HepG2 (cell line): Measurements from ENCODE around the gene HSPA1A. TPM values are rescaled to one million over a fixed set of nuclear protein-coding genes. Genes with fewer than 3 reads are reported as not detected.

Experiments used
- ARNT2 ChIP-seq: sonication (generic); formaldehyde crosslinking; IDR thresholded peaks from 2 replicates; pipeline ENCODE4 v1.8.0; 2022; ENCODE audit warnings: mild to moderate bottlenecking, low read depth, missing genetic modification reagents, moderate library complexity
- CAMTA2 ChIP-seq: sonication (generic); formaldehyde crosslinking; IDR thresholded peaks from 2 replicates; pipeline ENCODE4 v1.4.0; 2020; ENCODE audit warnings: mild to moderate bottlenecking, missing genetic modification reagents, borderline replicate concordance
- FIP1L1 ChIP-seq: fragments of 200-400 bp; formaldehyde crosslinking; IDR thresholded peaks from 2 replicates; pipeline ENCODE4 v1.6.1; 2018; ENCODE audit warnings: low read depth, mild to moderate bottlenecking, low read length, moderate library complexity, borderline replicate concordance; ENCODE audit not compliant: insufficient read depth
- GPN1 ChIP-seq: sonication (generic); formaldehyde crosslinking; IDR thresholded peaks from 2 replicates; pipeline ENCODE4 v1.5.1; 2020; ENCODE audit warnings: missing genetic modification reagents, borderline replicate concordance
- GTF3A ChIP-seq: sonication (generic); formaldehyde crosslinking; conservative IDR thresholded peaks from 2 replicates; pipeline ENCODE4 v1.4.0; 2020; ENCODE audit warnings: mild to moderate bottlenecking, missing genetic modification reagents
- HES4 ChIP-seq: sonication (generic); formaldehyde crosslinking; IDR thresholded peaks from 2 replicates; pipeline ENCODE4 v1.9.0; 2021; ENCODE audit warnings: mild to moderate bottlenecking, missing genetic modification reagents, borderline replicate concordance
- HMGXB4 ChIP-seq, 2 experiments: sonication (generic) in 1 of 2; formaldehyde crosslinking in 1 of 2; IDR thresholded peaks; 2 replicates each; pipeline versions ENCODE4 v1.4.0 to v1.6.1; 2018 to 2020; ENCODE audit warnings: missing genetic modification reagents in 2 of 2, borderline replicate concordance in 1 of 2, low read depth in 1 of 2, mild to moderate bottlenecking in 1 of 2, missing biosample characterization in 1 of 2
- PAX8 ChIP-seq: sonication (generic); formaldehyde crosslinking; IDR thresholded peaks from 2 replicates; pipeline ENCODE4 v1.8.0; 2022; ENCODE audit warnings: mild to moderate bottlenecking, missing genetic modification reagents, borderline replicate concordance
- SIN3B ChIP-seq: fragments of 150-350 bp; IDR thresholded peaks from 2 replicates; pipeline ENCODE4 v1.6.1; 2014; ENCODE audit warnings: low read length
- SP4 ChIP-seq: sonication (generic); formaldehyde crosslinking; IDR thresholded peaks from 2 replicates; pipeline ENCODE4 v1.8.1; 2023; ENCODE audit warnings: mild to moderate bottlenecking, missing genetic modification reagents
- SRY ChIP-seq: sonication (generic); formaldehyde crosslinking; IDR thresholded peaks from 2 replicates; pipeline ENCODE4 v1.8.0; 2022; ENCODE audit warnings: mild to moderate bottlenecking, missing genetic modification reagents
- STAT6 ChIP-seq: sonication (generic); formaldehyde crosslinking; IDR thresholded peaks from 2 replicates; pipeline ENCODE4 v1.4.0; 2020; ENCODE audit warnings: missing genetic modification reagents, mild to moderate bottlenecking, borderline replicate concordance
- ZBTB2 ChIP-seq: sonication (generic); formaldehyde crosslinking; IDR thresholded peaks from 2 replicates; pipeline ENCODE4 v1.8.0; 2022; ENCODE audit warnings: low read depth, missing genetic modification reagents
- ZC3H4 ChIP-seq: sonication (generic); formaldehyde crosslinking; IDR thresholded peaks from 2 replicates; pipeline ENCODE4 v1.4.0; 2020; ENCODE audit warnings: missing genetic modification reagents, borderline replicate concordance
- ZNF143 ChIP-seq: sonication (generic); formaldehyde crosslinking; IDR thresholded peaks from 2 replicates; pipeline ENCODE4 v1.4.0; 2020; ENCODE audit warnings: missing genetic modification reagents
- ZNF234 ChIP-seq: sonication (generic); formaldehyde crosslinking; conservative IDR thresholded peaks from 2 replicates; pipeline ENCODE4 v1.5.1; 2020; ENCODE audit warnings: mild to moderate bottlenecking, missing genetic modification reagents
- ZNF251 ChIP-seq: sonication (generic); formaldehyde crosslinking; IDR thresholded peaks from 2 replicates; pipeline ENCODE4 v1.9.0; 2021; ENCODE audit warnings: mild to moderate bottlenecking, missing genetic modification reagents
- ZNF343 ChIP-seq: sonication (generic); formaldehyde crosslinking; IDR thresholded peaks from 2 replicates; pipeline ENCODE4 v1.4.0; 2020; ENCODE audit warnings: mild to moderate bottlenecking, missing genetic modification reagents
- ZNF362 ChIP-seq: sonication (generic); formaldehyde crosslinking; IDR thresholded peaks from 2 replicates; pipeline ENCODE4 v1.4.0; 2020; ENCODE audit warnings: missing genetic modification reagents, mild to moderate bottlenecking, borderline replicate concordance
- ZNF552 ChIP-seq: sonication (generic); formaldehyde crosslinking; IDR thresholded peaks from 2 replicates; pipeline ENCODE4 v1.9.0; 2022; ENCODE audit warnings: missing genetic modification reagents, mild to moderate bottlenecking, borderline replicate concordance
- ZNF564 ChIP-seq: sonication (generic); formaldehyde crosslinking; IDR thresholded peaks from 2 replicates; pipeline ENCODE4 v1.8.1; 2023; ENCODE audit warnings: mild to moderate bottlenecking, missing genetic modification reagents
- ZNF605 ChIP-seq: sonication (generic); formaldehyde crosslinking; IDR thresholded peaks from 2 replicates; pipeline ENCODE4 v1.8.0; 2022; ENCODE audit warnings: mild to moderate bottlenecking, missing genetic modification reagents
- polyA plus RNA-seq, 8 experiments: library from polyadenylated mRNA; depleted of rRNA in 3 of 8; stranded (reverse) in 7 of 8; unstranded in 1 of 8; fragments of >200 nt; fragmentation: Illumina TruSeq in 4 of 8; extraction: Trizol in 4 of 8; gene quantifications; 2 replicates each; pipeline versions ENCODE4 v1.2.1 to v1.2.3, GENCODE V29; 2011 to 2016; ENCODE audit warnings: low read depth in 4 of 8, missing spikeins in 1 of 8, mixed read lengths in 1 of 8; ENCODE audit not compliant: insufficient read depth in 1 of 8
- total RNA-seq, 5 experiments: library from RNA; depleted of rRNA; stranded (reverse); fragments of >200 nt; fragmentation: Illumina TruSeq; extraction: Trizol; gene quantifications; 2 replicates each; pipeline ENCODE4 v1.2.3, GENCODE V29; 2016; ENCODE audit warnings: low read depth in 1 of 5

HSPA1A gene
- total and polyA plus RNA-seq, 2 of the 13 experiments (the other 11 are each of a cell fraction or from before 2014, with no cell fraction given), result 44.5 to 85.0 TPM

- TF ChIP-seq PAX8 (CRISPR knock-in tag) (0 out of 2 replicates have a peak, but pooled peaks have one; percentile 60), HES4 (CRISPR knock-in tag) (peak; percentile 42; the same call in 1 of the 2 replicates), ZNF362 (CRISPR knock-in tag) (0 out of 2 replicates have a peak, but pooled peaks have one; percentile 3), ZBTB2 (CRISPR knock-in tag) (0 out of 2 replicates have a peak, but pooled peaks have one; percentile 2), GTF3A (CRISPR knock-in tag) (0 out of 2 replicates have a peak, but pooled peaks have one; percentile 7), FIP1L1 (no peak), ZNF564 (0 out of 2 replicates have a peak, but pooled peaks have one; percentile 12), SP4 (CRISPR knock-in tag) (peak; percentile 66), SRY (no peak), HMGXB4 (CRISPR knock-in tag; IDR thresholded peaks at IDR 0.05; ENCODE audit: borderline replicate concordance in 1 of 2, low read depth in 1 of 2) (peak in 1 of 2 experiments; percentile 55; a peak in 1 of 4 replicates), ZC3H4 (peak; percentile 44; the same call in 1 of the 2 replicates), ZNF605 (CRISPR knock-in tag) (0 out of 2 replicates have a peak, but pooled peaks have one; percentile 8), GPN1 (CRISPR knock-in tag) (no peak), ZNF143 (CRISPR knock-in tag) (0 out of 2 replicates have a peak, but pooled peaks have one; percentile 4), ZNF552 (CRISPR knock-in tag) (no peak; the same call in 1 of the 2 replicates), ZNF343 (CRISPR knock-in tag) (0 out of 2 replicates have a peak, but pooled peaks have one; percentile 63), STAT6 (CRISPR knock-in tag) (0 out of 2 replicates have a peak, but pooled peaks have one; percentile 32), CAMTA2 (CRISPR knock-in tag) (0 out of 2 replicates have a peak, but pooled peaks have one; percentile 7), ZNF251 (CRISPR knock-in tag) (0 out of 2 replicates have a peak, but pooled peaks have one; percentile 34), SIN3B (no peak), ZNF234 (CRISPR knock-in tag) (0 out of 2 replicates have a peak, but pooled peaks have one; percentile 46), ARNT2 (CRISPR knock-in tag) (no peak)
Measured at GRCh38 chr6:31864818-31865204, 49.5 kb downstream of the HSPA1A start (continued).
